ENCODE results near the gene PIM2.

GRCh38 chrX:48908600-48908999 lies 10.2 kb downstream of the PIM2 start:
- TF ChIP-seq PKNOX1 (IDR thresholded peaks at IDR 0.05) = no peak
- TF ChIP-seq SUZ12 (IDR thresholded peaks at IDR 0.05) = no peak
- no peak for TF ChIP-seq BHLHE40 (IDR thresholded peaks at IDR 0.05; ENCODE audit: borderline replicate concordance)
- TF ChIP-seq FOXM1 (IDR thresholded peaks at IDR 0.05; ENCODE audit: borderline replicate concordance) = no peak
- no peak for TF ChIP-seq HDGF (IDR thresholded peaks at IDR 0.05; ENCODE audit: borderline replicate concordance)
- TF ChIP-seq SP1 (IDR thresholded peaks at IDR 0.05) = no peak
